GM12878 (cell line): Measurements from ENCODE around the gene DDX4. TPM values are rescaled to one million over a fixed set of nuclear protein-coding genes. Genes with fewer than 3 reads are reported as not detected.
A peak's percentile ranks its signal among the peaks of the same experiment; 100 is the strongest.

Experiments used
- ATAC-seq: fragments of 200-7000 bp; cut with Tn5 transposase; 3 replicates; pipeline ENCODE4 v1.9.1; 2020; ENCODE audit warnings: mild to moderate bottlenecking, moderate library complexity
- BruUV-seq: library from RNA; stranded (reverse); fragments of 400-500 nt; replicated peaks from 2 replicates; lab custom pipeline; 2021; lab: Mats Ljungman, UMichigan
- CTCF ChIA-PET: fragments of 300-600 bp; sonication (Branson Sonifier 250); formaldehyde crosslinking; extraction: SDS; loops from one replicate; lab custom pipeline; 2021; ENCODE audit warnings: inconsistent platforms; lab: Yijun Ruan, JAX
- POLR2A ChIA-PET: fragments of 350-600 bp; formaldehyde crosslinking; extraction: SDS; loops from one replicate; lab custom pipeline; 2021; ENCODE audit warnings: inconsistent platforms; lab: Charles Lee
- RAD21 ChIA-PET: fragments of 300-600 bp; sonication (Branson Sonifier 250); formaldehyde crosslinking; loops from one replicate; lab custom pipeline; 2023; ENCODE audit warnings: antibody characterized with exemption; ENCODE audit not compliant: unreplicated experiment; lab: Charles Lee
- SMC1A ChIA-PET: fragments of 300-600 bp; sonication (Branson Sonifier 250); formaldehyde crosslinking; loops from one replicate; lab custom pipeline; 2023; ENCODE audit not compliant: unreplicated experiment, uncharacterized antibody; lab: Charles Lee
- DNase-seq: peaks from one replicate; pipeline ENCODE4 v3.0.0-alpha.2; 2011; ENCODE audit warnings: low read depth, low spot score
- FAIRE-seq: peaks from 3 replicates; lab custom pipeline; 2011; peaks lifted over from hg19 to GRCh38; lab: Jason Lieb, UNC
- H2AFZ ChIP-seq: 2 replicates; pipeline ENCODE4 v1.6.0; 2011; ENCODE audit warnings: low read depth, low read length, control low read depth; ENCODE audit not compliant: control insufficient read depth
- H3K27ac ChIP-seq: 2 replicates; pipeline ENCODE4 v1.5.1; 2011; ENCODE audit warnings: control low read depth; ENCODE audit not compliant: control insufficient read depth, insufficient read depth
- H3K27me3 ChIP-seq, 2 experiments: replicated peaks in 1 of 2; 2 replicates each; pipeline versions ENCODE4 v1.6.0 to v1.6.1; 2011; ENCODE audit warnings: low read length in 1 of 2; ENCODE audit not compliant: control insufficient read depth in 2 of 2, insufficient read depth in 2 of 2
- H3K36me3 ChIP-seq, 2 experiments: 2 replicates each; pipeline ENCODE4 v1.5.1; 2011; ENCODE audit warnings: low read length in 1 of 2; ENCODE audit not compliant: control insufficient read depth in 2 of 2, insufficient read depth in 2 of 2
- H3K4me1 ChIP-seq: 2 replicates; pipeline ENCODE4 v1.6.1; 2011; ENCODE audit warnings: mild to moderate bottlenecking, low read length, moderate library complexity, mixed read lengths; ENCODE audit not compliant: control insufficient read depth, insufficient read depth
- H3K4me2 ChIP-seq: 2 replicates; pipeline ENCODE4 v1.6.0; 2011; ENCODE audit warnings: control low read depth; ENCODE audit not compliant: control insufficient read depth, insufficient read depth
- H3K4me3 ChIP-seq: fragments of 200-600 bp; sonication (generic); 2 replicates; pipeline ENCODE4 v1.5.1; 2016
- H3K79me2 ChIP-seq: 2 replicates; pipeline ENCODE4 v1.6.0; 2011; ENCODE audit warnings: low read length; ENCODE audit not compliant: control insufficient read depth, insufficient read depth
- H3K9ac ChIP-seq: 2 replicates; pipeline ENCODE4 v1.8.0; 2011; ENCODE audit warnings: low read length, control low read depth, mixed read lengths; ENCODE audit not compliant: control insufficient read depth, insufficient read depth
- H3K9me3 ChIP-seq: replicated peaks from 3 replicates; pipeline ENCODE4 v1.5.1; 2011; ENCODE audit warnings: mild to moderate bottlenecking, low read length; ENCODE audit not compliant: control insufficient read depth, insufficient read depth
- H4K20me1 ChIP-seq: 2 replicates; pipeline ENCODE4 v1.6.0; 2011; ENCODE audit not compliant: control insufficient read depth, insufficient read depth
- E2F4 ChIP-seq: IDR thresholded peaks from 2 replicates; pipeline ENCODE4 v1.6.1; 2012; ENCODE audit warnings: low read depth, low read length, improper control_type of control experiment
- E4F1 ChIP-seq: fragments of 450-650 bp; IDR thresholded peaks from 2 replicates; pipeline ENCODE4 v1.6.1; 2018; ENCODE audit warnings: borderline replicate concordance, mild to moderate bottlenecking; ENCODE audit not compliant: partially characterized antibody
- EGR1 ChIP-seq, 2 experiments: IDR thresholded peaks; 1 replicate in 1 of 2; 2 replicates in 1 of 2; pipeline ENCODE4 v1.6.1; 2011 to 2012; ENCODE audit warnings: low read depth in 2 of 2, low read length in 2 of 2, borderline replicate concordance in 1 of 2, mild to moderate bottlenecking in 1 of 2, moderate library complexity in 1 of 2
- EZH2 ChIP-seq: IDR thresholded peaks from 2 replicates; pipeline ENCODE4 v1.6.1; 2012; ENCODE audit warnings: low read depth, mild to moderate bottlenecking, control low read depth, inconsistent platforms, low read length, borderline replicate concordance; ENCODE audit not compliant: control insufficient read depth
- KLF5 ChIP-seq: fragments of 450-650 bp; IDR thresholded peaks from 2 replicates; pipeline ENCODE4 v1.6.1; 2014; ENCODE audit warnings: mild to moderate bottlenecking; ENCODE audit not compliant: partially characterized antibody
- MYB ChIP-seq: fragments of 150-350 bp; IDR thresholded peaks from 2 replicates; pipeline ENCODE4 v1.6.1; 2014; ENCODE audit warnings: mild to moderate bottlenecking, low read depth, low read length, borderline replicate concordance
- NFXL1 ChIP-seq: fragments of 450-650 bp; IDR thresholded peaks from 2 replicates; pipeline ENCODE4 v1.6.1; 2017; ENCODE audit warnings: antibody characterized with exemption, mild to moderate bottlenecking, borderline replicate concordance
- NRF1 ChIP-seq: conservative IDR thresholded peaks from 2 replicates; pipeline ENCODE4 v1.6.1; 2011; ENCODE audit warnings: mild to moderate bottlenecking, low read depth, low read length, improper control_type of control experiment
- POLR2A ChIP-seq: IDR thresholded peaks from 2 replicates; pipeline ENCODE4 v1.6.1; 2011; ENCODE audit warnings: low read depth, mild to moderate bottlenecking, low read length
- POU2F2 ChIP-seq: IDR thresholded peaks from 3 replicates; pipeline ENCODE4 v1.6.1; 2011; ENCODE audit warnings: low read depth, mild to moderate bottlenecking, low read length, borderline replicate concordance
- SIN3A ChIP-seq: IDR thresholded peaks from 2 replicates; pipeline ENCODE4 v1.6.1; 2012; ENCODE audit warnings: low read depth, low read length, improper control_type of control experiment
- WGBS: methylation state at CpG from one replicate; pipeline ENCODE4 v1.1.6; 2016; ENCODE audit warnings: low lambda C conversion rate; ENCODE audit not compliant: insufficient replicate concordance, insufficient coverage; ENCODE audit errors: missing lambda C conversion rate; 5-methylcytosine and 5-hydroxymethylcytosine counted together
- in situ Hi-C: fragments of 300-500 bp; cut with MboI; formaldehyde crosslinking; loops from 9 replicates; pipeline ENCODE4 v1.14.3; 2018; ENCODE audit warnings: mixed read lengths
- intact Hi-C: fragments of 100-400 bp; cut with micrococcal nuclease; formaldehyde crosslinking; loops from one replicate; pipeline ENCODE4 v1.14.2; 2022; ENCODE audit not compliant: unreplicated experiment
- polyA plus RNA-seq, 11 experiments: library from polyadenylated mRNA; depleted of rRNA in 4 of 11; unstranded in 6 of 11; stranded (reverse) in 5 of 11; fragments of >200 nt; fragmentation: Nextera tagmentation in 4 of 11; fragmentation: Illumina TruSeq in 1 of 11; extraction: Ambion mirVana in 4 of 11; extraction: Trizol in 1 of 11; gene quantifications; 1 replicate in 1 of 11; 2 replicates in 10 of 11; pipeline versions ENCODE4 v1.2.1 to v1.2.3, GENCODE V29; 2011 to 2016; ENCODE audit warnings: inconsistent platforms in 2 of 11, missing spikeins in 2 of 11, low read depth in 1 of 11
- total RNA-seq, 4 experiments: library from RNA; depleted of rRNA in 3 of 4; stranded (reverse); fragments of >200 nt in 3 of 4; fragmentation: Illumina TruSeq in 1 of 4; extraction: Trizol in 1 of 4; gene quantifications; 2 replicates each; pipeline versions ENCODE4 v1.2.1 to v1.2.3, GENCODE V29; 2013 to 2021

DDX4 gene
- total and polyA plus RNA-seq, 10 of the 15 experiments (the other 5 are each of a cell fraction or from before 2014, with no cell fraction given), result 0.05 to 0.36 (median 0.09) TPM; not detected in 4

GRCh38 chr5:55773057-55773456 is 35.2 kb downstream of the DDX4 start:
- Histone ChIP-seq H4K20me1 (no peaks in the 10 kb centered on the region), H3K27ac (no peak overlapping the region), H3K36me3 (no peaks in the 10 kb centered on the region), H3K4me1 (peaks cover 3% of the 10 kb centered on the region; the same call in 1 of the 2 replicates), H3K4me2 (no peak overlapping the region), H3K9ac (no peak overlapping the region), H3K79me2 (no peaks in the 10 kb centered on the region), H3K9me3 (no peaks in the 10 kb centered on the region), H2AFZ (peak overlapping the region; percentile 13), H3K4me3 (no peak overlapping the region), H3K27me3 (no peaks in the 10 kb centered on the region)
- SMC1A ChIA-PET, result interaction anchor here (0.6 to 1.4 kb wide), 5 partner anchors 11 to 186 kb away, joined by 3 to 4 read pairs (median 3); no protein-coding TSS in a partner anchor
- POLR2A ChIA-PET, result interaction anchor here (0.8 kb wide), 1 partner anchor 127 kb away, joined by 4 read pairs; no protein-coding TSS in a partner anchor
- RAD21 ChIA-PET, result interaction anchor here (1.0 to 1.2 kb wide), 2 partner anchors 23 to 130 kb away, joined by 3 to 4 read pairs; no protein-coding TSS in a partner anchor
- no TSS peak for BruUV-seq
- DNase-seq (no peak), ATAC-seq (no peak), FAIRE-seq (no peak)
- 100% methylated on average over 1 of the region's 1 CpG for WGBS
- in situ Hi-C loops, result no loop called here
- no peak for TF ChIP-seq SIN3A
- no peak for TF ChIP-seq EGR1 (IDR thresholded peaks at IDR 0.05; ENCODE audit: borderline replicate concordance in 1 of 2, low read depth in 2 of 2, low read length in 2 of 2)
- TF ChIP-seq NRF1, result no peak
- TF ChIP-seq E2F4, result no peak
- TF ChIP-seq KLF5, result no peak
- TF ChIP-seq POLR2A, result no peak
- intact Hi-C loops, result loop anchor here (5.0 kb wide), 1 partner anchor 129 kb away; no protein-coding TSS in a partner anchor
- CTCF ChIA-PET, result interaction anchor here (1.3 kb wide), 1 partner anchor 10 kb away, joined by 4 read pairs; no protein-coding TSS in a partner anchor

GRCh38 chr5:55777332-55777731 is 39.5 kb downstream of the DDX4 start:
- no peak overlapping the region for H3K4me3 ChIP-seq
- H3K4me2 ChIP-seq, result no peak overlapping the region
- ChIA-PET POLR2A (interaction anchor here (0.5 kb wide), 1 partner anchor 138 kb away, joined by 10 read pairs; no protein-coding TSS in a partner anchor), CTCF (interaction anchor here (1.5 kb wide), 1 partner anchor 9 kb away, joined by 3 read pairs; no protein-coding TSS in a partner anchor), RAD21 (no interaction called here), SMC1A (no interaction called here)
- H3K27me3 ChIP-seq, result no peaks in the 10 kb centered on the region
- no peaks in the 10 kb centered on the region for H3K79me2 ChIP-seq
- no peaks in the 10 kb centered on the region for H4K20me1 ChIP-seq
- no peak overlapping the region for H2AFZ ChIP-seq
- TF ChIP-seq MYB (no peak), NFXL1 (no peak), POU2F2 (no peak), EZH2 (no peak), E4F1 (no peak)
- intact Hi-C loops, result no loop called here
- BruUV-seq, result no TSS peak
- no peaks in the 10 kb centered on the region for H3K9me3 ChIP-seq
- in situ Hi-C loops, result no loop called here
- H3K27ac ChIP-seq, result no peak overlapping the region
- DNase-seq, result no peak
- no peak for ATAC-seq
- H3K36me3 ChIP-seq, result no peaks in the 10 kb centered on the region
- no peaks in the 10 kb centered on the region for H3K4me1 ChIP-seq
- H3K9ac ChIP-seq, result no peak overlapping the region
- FAIRE-seq, result no peak
- WGBS, result 74% methylated on average over 6 of the region's 6 CpGs
